Liver (tissue), 9 donors: ENCODE data around the gene WDCP. TPM values are rescaled to one million over a fixed set of nuclear protein-coding genes. Genes with fewer than 3 reads are reported as not detected.

Source experiments
- DNase-seq: peaks from one replicate; pipeline ENCODE4 v3.0.0-alpha.2; 2017; ENCODE audit warnings: low spot score
- H3K27ac ChIP-seq, 2 donors: one replicate each; pipeline ENCODE4 v1.7.0; 2013; ENCODE audit warnings: inconsistent platforms in 2 of 2, low read length in 2 of 2, control low read depth in 1 of 2, low read depth in 1 of 2, mild to moderate bottlenecking in 1 of 2
- H3K27me3 ChIP-seq, 4 donors: one replicate each; pipeline versions ENCODE4 v1.6.1 to v1.7.0; 2013; ENCODE audit warnings: low read length in 3 of 4, inconsistent platforms in 1 of 4, mild to moderate bottlenecking in 1 of 4, moderate library complexity in 1 of 4; ENCODE audit not compliant: control insufficient read depth in 4 of 4, insufficient read depth in 4 of 4
- H3K36me3 ChIP-seq, 4 donors: one replicate each; pipeline versions ENCODE4 v1.6.1 to v1.7.0; 2013; ENCODE audit warnings: low read length in 3 of 4, mild to moderate bottlenecking in 3 of 4, low read depth in 1 of 4, moderate library complexity in 1 of 4; ENCODE audit not compliant: control insufficient read depth in 4 of 4, insufficient read depth in 3 of 4
- H3K4me1 ChIP-seq, 4 donors: one replicate each; pipeline versions ENCODE4 v1.6.1 to v1.7.0; 2013; ENCODE audit warnings: low read length in 3 of 4, mild to moderate bottlenecking in 3 of 4, moderate library complexity in 1 of 4; ENCODE audit not compliant: control insufficient read depth in 4 of 4, insufficient read depth in 4 of 4
- H3K4me3 ChIP-seq, 3 donors: one replicate each; pipeline versions ENCODE4 v1.6.1 to v1.7.0; 2013; ENCODE audit warnings: low read length in 3 of 3, control low read depth in 1 of 3, low read depth in 1 of 3, mild to moderate bottlenecking in 1 of 3
- H3K9ac ChIP-seq, 2 donors: one replicate each; pipeline ENCODE4 v1.7.0; 2013; ENCODE audit warnings: low read length in 2 of 2, mild to moderate bottlenecking in 2 of 2, moderate library complexity in 2 of 2, control low read depth in 1 of 2, low read depth in 1 of 2
- H3K9me3 ChIP-seq, 4 donors: one replicate each; pipeline versions ENCODE4 v1.6.1 to v1.7.0; 2013; ENCODE audit warnings: low read length in 3 of 4; ENCODE audit not compliant: control insufficient read depth in 4 of 4
- EGR1 ChIP-seq, 2 donors: IDR thresholded peaks; 2 replicates each; pipeline ENCODE4 v1.6.1; 2016 to 2018; ENCODE audit warnings: antibody characterized with exemption in 2 of 2, low read depth in 2 of 2
- FOXA1 ChIP-seq: IDR thresholded peaks from 2 replicates; pipeline ENCODE4 v1.6.1; 2016; ENCODE audit warnings: antibody characterized with exemption
- FOXA2 ChIP-seq: IDR thresholded peaks from 2 replicates; pipeline ENCODE4 v1.6.1; 2016; ENCODE audit warnings: antibody characterized with exemption
- GABPA ChIP-seq, 2 donors: IDR thresholded peaks in 1 of 2; conservative IDR thresholded peaks in 1 of 2; 2 replicates each; pipeline ENCODE4 v1.6.1; 2016; ENCODE audit warnings: antibody characterized with exemption in 2 of 2, mild to moderate bottlenecking in 1 of 2, moderate library complexity in 1 of 2
- HNF4A ChIP-seq, 2 donors: conservative IDR thresholded peaks; 2 replicates each; pipeline ENCODE4 v1.6.1; 2016; ENCODE audit warnings: antibody characterized with exemption in 2 of 2, mild to moderate bottlenecking in 2 of 2
- HNF4G ChIP-seq: IDR thresholded peaks from 2 replicates; pipeline ENCODE4 v1.6.1; 2016; ENCODE audit warnings: antibody characterized with exemption
- NR2F2 ChIP-seq: IDR thresholded peaks from 2 replicates; pipeline ENCODE4 v1.6.1; 2016; ENCODE audit warnings: antibody characterized with exemption
- RAD21 ChIP-seq, 2 donors: IDR thresholded peaks; 2 replicates each; pipeline ENCODE4 v1.6.1; 2016; ENCODE audit warnings: antibody characterized with exemption in 2 of 2, mild to moderate bottlenecking in 2 of 2
- RXRA ChIP-seq, 2 donors: IDR thresholded peaks; 2 replicates each; pipeline ENCODE4 v1.6.1; 2017 to 2018; ENCODE audit warnings: antibody characterized with exemption in 2 of 2, mild to moderate bottlenecking in 1 of 2
- SP1 ChIP-seq: IDR thresholded peaks from 2 replicates; pipeline ENCODE4 v1.6.1; 2018; ENCODE audit warnings: antibody characterized with exemption, mild to moderate bottlenecking
- TAF1 ChIP-seq: conservative IDR thresholded peaks from 2 replicates; pipeline ENCODE4 v1.6.1; 2016; ENCODE audit warnings: antibody characterized with exemption, mild to moderate bottlenecking
- YY1 ChIP-seq: IDR thresholded peaks from 2 replicates; pipeline ENCODE4 v1.6.1; 2016; ENCODE audit warnings: antibody characterized with exemption, mild to moderate bottlenecking
- WGBS: extraction: QIAGEN DNeasy Blood & Tissue Kit; methylation state at CpG from one replicate; pipeline ENCODE4 v1.1.7; 2013; 5-methylcytosine and 5-hydroxymethylcytosine counted together
- polyA plus RNA-seq, 2 donors: library from polyadenylated mRNA; stranded (reverse) in 1 of 2; unstranded in 1 of 2; fragments of 200-250 nt in 1 of 2; fragments of >200 nt in 1 of 2; fragmentation: Nextera tagmentation in 1 of 2; extraction: Ambion mirVana in 1 of 2; gene quantifications; one replicate each; pipeline versions ENCODE4 v1.2.1 to v1.2.3, GENCODE V29; 2013 to 2015
- total RNA-seq, 2 donors: library from RNA; depleted of rRNA; stranded (reverse); fragments of >200 nt; gene quantifications; one replicate each; pipeline ENCODE4 v1.2.3, GENCODE V29; 2014
- TF ChIP-seq, protein P1 (sequence below): IDR thresholded peaks from 2 replicates; pipeline ENCODE4 v1.6.1; 2016; ENCODE audit warnings: antibody characterized with exemption, mild to moderate bottlenecking
- TF ChIP-seq, protein P2 (sequence below): fragments of 150-350 bp; IDR thresholded peaks from 2 replicates; pipeline ENCODE4 v1.5.1; 2017; ENCODE audit warnings: improper control_type of control experiment, low read depth, low read length; ENCODE audit not compliant: missing input control
- TF ChIP-seq, protein P3 (sequence below): IDR thresholded peaks from 2 replicates; pipeline ENCODE4 v1.6.1; 2016; ENCODE audit warnings: antibody characterized with exemption
- donor health status: healthy.
- donor health status: healthy.
- donor health status: healthy.
- donor health status: healthy.
- donor health status: healthy.

The WDCP gene
- total and polyA plus RNA-seq, 4 donors, result 2.0 to 6.0 (median 4.4) TPM

DNA sequence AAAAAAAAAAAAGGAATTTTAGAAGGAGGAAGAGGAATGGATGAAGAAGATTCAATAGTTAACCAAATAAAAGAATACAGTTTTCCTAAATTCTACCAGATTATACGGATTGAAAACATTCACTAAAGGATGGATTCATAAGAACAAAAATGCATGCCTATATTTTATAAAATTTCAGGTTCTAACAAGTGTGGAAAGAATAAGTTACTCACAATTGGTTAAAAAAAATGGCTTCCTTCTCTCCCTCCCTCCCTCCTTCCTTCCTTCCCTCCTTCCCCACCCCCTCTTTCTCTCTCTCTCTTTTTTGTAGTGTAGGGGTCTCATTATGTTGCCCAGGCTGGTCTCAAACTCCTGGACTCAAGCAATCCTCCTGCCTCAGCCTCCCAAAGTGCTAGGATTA is 39.0 kb upstream of the WDCP start:
- H3K4me1 ChIP-seq, result peaks cover 0 to 21% (median 15%) of the 10 kb centered on the region in 4 donors
- no peaks in the 10 kb centered on the region for H3K27me3 ChIP-seq
- no peak for TF ChIP-seq EGR1 (IDR thresholded peaks at IDR 0.05; ENCODE audit: low read depth in 2 of 2)
- no peak for TF ChIP-seq GABPA (IDR thresholded peaks at IDR 0.05 in 1 of 2, conservative IDR thresholded peaks at IDR 0.05 in 1 of 2)
- TF ChIP-seq FOXA2, result no peak
- H3K9me3 ChIP-seq, result no peaks in the 10 kb centered on the region
- WGBS, result 92% methylated on average over 1 of the region's 1 CpG
- no peak overlapping the region for H3K4me3 ChIP-seq
- H3K36me3 ChIP-seq, result no peaks in the 10 kb centered on the region
- no peak for DNase-seq
- H3K9ac ChIP-seq, result no peak overlapping the region
- no peak overlapping the region for H3K27ac ChIP-seq

DNA sequence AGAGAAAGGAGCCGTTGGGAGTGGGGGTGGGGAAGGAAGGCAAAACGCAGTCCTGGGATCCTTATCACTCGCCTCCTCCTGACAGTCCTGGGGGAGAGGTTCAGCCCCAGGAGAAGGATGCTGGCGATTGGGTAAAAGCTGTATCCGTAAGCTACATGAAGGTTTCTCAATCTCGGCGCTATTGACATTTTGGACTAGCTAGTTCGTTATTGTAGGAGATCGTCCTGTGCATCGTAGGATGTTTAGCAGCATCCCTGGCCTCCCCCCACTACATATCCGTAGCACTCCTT is 38.0 kb upstream of the WDCP start:
- Histone ChIP-seq H3K4me3 (peak overlapping the region; percentile 49 to 76 (median 58)), H3K27ac (peak overlapping the region; percentile 84 to 87), H3K9ac (peak overlapping the region; percentile 10 to 80), H3K9me3 (no peaks in the 10 kb centered on the region), H3K27me3 (no peaks in the 10 kb centered on the region), H3K36me3 (no peaks in the 10 kb centered on the region), H3K4me1 (peaks cover 0 to 21% (median 15%) of the 10 kb centered on the region in 4 donors)
- TF ChIP-seq RXRA (IDR thresholded peaks at IDR 0.05) (no peak), TAF1 (no peak)
- TF ChIP-seq, protein P1, sequence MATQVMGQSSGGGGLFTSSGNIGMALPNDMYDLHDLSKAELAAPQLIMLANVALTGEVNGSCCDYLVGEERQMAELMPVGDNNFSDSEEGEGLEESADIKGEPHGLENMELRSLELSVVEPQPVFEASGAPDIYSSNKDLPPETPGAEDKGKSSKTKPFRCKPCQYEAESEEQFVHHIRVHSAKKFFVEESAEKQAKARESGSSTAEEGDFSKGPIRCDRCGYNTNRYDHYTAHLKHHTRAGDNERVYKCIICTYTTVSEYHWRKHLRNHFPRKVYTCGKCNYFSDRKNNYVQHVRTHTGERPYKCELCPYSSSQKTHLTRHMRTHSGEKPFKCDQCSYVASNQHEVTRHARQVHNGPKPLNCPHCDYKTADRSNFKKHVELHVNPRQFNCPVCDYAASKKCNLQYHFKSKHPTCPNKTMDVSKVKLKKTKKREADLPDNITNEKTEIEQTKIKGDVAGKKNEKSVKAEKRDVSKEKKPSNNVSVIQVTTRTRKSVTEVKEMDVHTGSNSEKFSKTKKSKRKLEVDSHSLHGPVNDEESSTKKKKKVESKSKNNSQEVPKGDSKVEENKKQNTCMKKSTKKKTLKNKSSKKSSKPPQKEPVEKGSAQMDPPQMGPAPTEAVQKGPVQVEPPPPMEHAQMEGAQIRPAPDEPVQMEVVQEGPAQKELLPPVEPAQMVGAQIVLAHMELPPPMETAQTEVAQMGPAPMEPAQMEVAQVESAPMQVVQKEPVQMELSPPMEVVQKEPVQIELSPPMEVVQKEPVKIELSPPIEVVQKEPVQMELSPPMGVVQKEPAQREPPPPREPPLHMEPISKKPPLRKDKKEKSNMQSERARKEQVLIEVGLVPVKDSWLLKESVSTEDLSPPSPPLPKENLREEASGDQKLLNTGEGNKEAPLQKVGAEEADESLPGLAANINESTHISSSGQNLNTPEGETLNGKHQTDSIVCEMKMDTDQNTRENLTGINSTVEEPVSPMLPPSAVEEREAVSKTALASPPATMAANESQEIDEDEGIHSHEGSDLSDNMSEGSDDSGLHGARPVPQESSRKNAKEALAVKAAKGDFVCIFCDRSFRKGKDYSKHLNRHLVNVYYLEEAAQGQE, result no peak
- no peak for DNase-seq
- WGBS, result 26% methylated on average over 11 of the region's 11 CpGs

DNA sequence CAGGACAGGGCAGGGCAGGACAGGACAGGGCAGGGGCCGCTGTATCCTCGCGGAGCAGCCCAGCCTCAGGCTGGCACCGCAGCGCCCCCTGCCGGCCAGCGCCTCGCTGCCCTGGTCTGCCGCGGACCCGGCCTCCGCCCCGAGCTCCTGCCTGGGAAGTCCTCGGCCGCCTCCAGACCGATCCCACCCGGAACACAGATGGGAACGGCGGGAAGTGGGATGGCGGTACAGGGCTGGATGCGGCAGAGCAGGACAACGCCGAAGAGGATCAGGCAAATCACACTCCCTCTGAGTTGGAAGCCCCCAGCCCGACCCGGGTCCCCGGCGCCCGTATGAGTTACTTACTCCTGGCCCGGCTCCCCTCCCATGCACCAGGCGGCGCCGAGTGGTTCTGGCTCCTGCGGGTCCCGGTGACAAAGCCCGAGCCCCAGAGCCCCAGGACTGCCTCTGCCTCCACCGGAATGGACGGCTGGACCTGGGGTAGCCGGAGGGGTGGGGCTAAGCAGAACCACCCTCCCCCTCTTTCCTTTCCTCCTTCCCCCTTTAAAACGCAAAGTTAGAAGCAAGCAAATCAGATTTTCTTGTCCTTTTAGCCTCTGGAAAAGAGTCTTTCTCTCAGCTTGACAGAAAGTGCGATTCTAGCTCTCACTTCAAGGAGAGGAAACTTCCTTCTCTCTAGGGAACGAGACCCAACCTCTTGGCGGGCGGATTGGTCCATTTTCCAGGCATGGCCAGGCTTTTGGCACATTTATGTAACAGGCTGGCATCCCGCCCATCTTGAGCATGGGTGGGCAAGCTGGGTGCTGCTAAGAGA is 37.4 kb upstream of the WDCP start, which contains the start of gene TP53I3:
TSS of gene TP53I3 (minus strand) at position 449 of the 814 bp plus-strand sequence. CDS start 508 bp downstream, outside the sequence.
- Histone ChIP-seq H3K27ac (peak within 1 kb of the TSS; percentile 84 to 87), H3K4me1 (peaks cover 0 to 21% (median 15%) of the 10 kb centered on the region in 4 donors), H3K36me3 (peaks cover 0 to 1% (median 0%) of the 10 kb centered on the region in 4 donors), H3K9me3 (no peaks in the 10 kb centered on the region), H3K9ac (peak within 1 kb of the TSS; percentile 26 to 80), H3K27me3 (no peaks in the 10 kb centered on the region), H3K4me3 (peak within 1 kb of the TSS; percentile 49 to 76 (median 58))
- peak; percentile 92 for DNase-seq
- WGBS, result under 1% methylated on average over 44 of the region's 44 CpGs
- TF ChIP-seq GABPA (IDR thresholded peaks at IDR 0.05 in 1 of 2, conservative IDR thresholded peaks at IDR 0.05 in 1 of 2) (no peak), HNF4A (conservative IDR thresholded peaks at IDR 0.05) (no peak), TAF1 (peak; percentile 49), SP1 (no peak), RAD21 (IDR thresholded peaks at IDR 0.05) (peak; percentile 79 to 84), HNF4G (no peak), FOXA2 (no peak), RXRA (IDR thresholded peaks at IDR 0.05) (no peak), YY1 (no peak), FOXA1 (no peak), NR2F2 (no peak)
- TF ChIP-seq, protein P2, sequence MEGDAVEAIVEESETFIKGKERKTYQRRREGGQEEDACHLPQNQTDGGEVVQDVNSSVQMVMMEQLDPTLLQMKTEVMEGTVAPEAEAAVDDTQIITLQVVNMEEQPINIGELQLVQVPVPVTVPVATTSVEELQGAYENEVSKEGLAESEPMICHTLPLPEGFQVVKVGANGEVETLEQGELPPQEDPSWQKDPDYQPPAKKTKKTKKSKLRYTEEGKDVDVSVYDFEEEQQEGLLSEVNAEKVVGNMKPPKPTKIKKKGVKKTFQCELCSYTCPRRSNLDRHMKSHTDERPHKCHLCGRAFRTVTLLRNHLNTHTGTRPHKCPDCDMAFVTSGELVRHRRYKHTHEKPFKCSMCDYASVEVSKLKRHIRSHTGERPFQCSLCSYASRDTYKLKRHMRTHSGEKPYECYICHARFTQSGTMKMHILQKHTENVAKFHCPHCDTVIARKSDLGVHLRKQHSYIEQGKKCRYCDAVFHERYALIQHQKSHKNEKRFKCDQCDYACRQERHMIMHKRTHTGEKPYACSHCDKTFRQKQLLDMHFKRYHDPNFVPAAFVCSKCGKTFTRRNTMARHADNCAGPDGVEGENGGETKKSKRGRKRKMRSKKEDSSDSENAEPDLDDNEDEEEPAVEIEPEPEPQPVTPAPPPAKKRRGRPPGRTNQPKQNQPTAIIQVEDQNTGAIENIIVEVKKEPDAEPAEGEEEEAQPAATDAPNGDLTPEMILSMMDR, result peak; percentile 94
- TF ChIP-seq, protein P1, result peak; percentile 69
- TF ChIP-seq, protein P3, sequence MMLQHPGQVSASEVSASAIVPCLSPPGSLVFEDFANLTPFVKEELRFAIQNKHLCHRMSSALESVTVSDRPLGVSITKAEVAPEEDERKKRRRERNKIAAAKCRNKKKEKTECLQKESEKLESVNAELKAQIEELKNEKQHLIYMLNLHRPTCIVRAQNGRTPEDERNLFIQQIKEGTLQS, result no peak
